ENCODE results near the gene SLC10A7. TPM values are rescaled to one million over a fixed set of nuclear protein-coding genes. Genes with fewer than 3 reads are reported as not detected.

Gene SLC10A7
- total and polyA plus RNA-seq, 12 donors, result 1.3 to 6.6 (median 4.4) TPM

DNA sequence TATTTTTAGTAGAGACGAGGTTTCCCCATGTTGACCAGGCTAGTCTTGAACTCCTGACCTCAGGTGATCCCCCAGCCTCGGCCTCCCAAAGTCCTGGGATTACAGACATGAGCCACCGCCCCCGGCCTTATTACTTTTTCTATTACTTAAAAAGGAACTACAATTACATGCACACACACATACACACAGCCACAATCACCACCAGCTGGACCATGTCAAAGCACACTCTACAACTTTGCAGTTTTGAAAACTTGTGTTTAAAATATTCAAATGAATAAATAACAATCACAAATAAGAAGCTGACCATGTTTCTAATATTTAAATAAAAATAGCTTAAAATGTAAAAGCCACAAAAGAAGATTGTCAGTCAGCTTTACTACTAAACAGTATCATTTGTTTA, 23.4 kb downstream of the SLC10A7 start:
- DNase-seq, result no peak
- 86 to 93% methylated on average over 4 of the region's 4 CpGs for WGBS, 2 donors
- H3K4me3 ChIP-seq, result no peak overlapping the region
- peaks cover 0 to 34% (median 0%) of the 10 kb centered on the region in 9 donors for H3K36me3 ChIP-seq
- no peaks in the 10 kb centered on the region for H3K4me1 ChIP-seq
- H3K27ac ChIP-seq, result no peak overlapping the region
- TF ChIP-seq, protein P1, sequence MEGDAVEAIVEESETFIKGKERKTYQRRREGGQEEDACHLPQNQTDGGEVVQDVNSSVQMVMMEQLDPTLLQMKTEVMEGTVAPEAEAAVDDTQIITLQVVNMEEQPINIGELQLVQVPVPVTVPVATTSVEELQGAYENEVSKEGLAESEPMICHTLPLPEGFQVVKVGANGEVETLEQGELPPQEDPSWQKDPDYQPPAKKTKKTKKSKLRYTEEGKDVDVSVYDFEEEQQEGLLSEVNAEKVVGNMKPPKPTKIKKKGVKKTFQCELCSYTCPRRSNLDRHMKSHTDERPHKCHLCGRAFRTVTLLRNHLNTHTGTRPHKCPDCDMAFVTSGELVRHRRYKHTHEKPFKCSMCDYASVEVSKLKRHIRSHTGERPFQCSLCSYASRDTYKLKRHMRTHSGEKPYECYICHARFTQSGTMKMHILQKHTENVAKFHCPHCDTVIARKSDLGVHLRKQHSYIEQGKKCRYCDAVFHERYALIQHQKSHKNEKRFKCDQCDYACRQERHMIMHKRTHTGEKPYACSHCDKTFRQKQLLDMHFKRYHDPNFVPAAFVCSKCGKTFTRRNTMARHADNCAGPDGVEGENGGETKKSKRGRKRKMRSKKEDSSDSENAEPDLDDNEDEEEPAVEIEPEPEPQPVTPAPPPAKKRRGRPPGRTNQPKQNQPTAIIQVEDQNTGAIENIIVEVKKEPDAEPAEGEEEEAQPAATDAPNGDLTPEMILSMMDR (IDR thresholded peaks at IDR 0.05), result no peak
- no peaks in the 10 kb centered on the region for H3K27me3 ChIP-seq
- ATAC-seq, result no peak
- H3K9me3 ChIP-seq, result no peaks in the 10 kb centered on the region
- intact Hi-C loops (cut with DNase I), result no loop called here

DNA sequence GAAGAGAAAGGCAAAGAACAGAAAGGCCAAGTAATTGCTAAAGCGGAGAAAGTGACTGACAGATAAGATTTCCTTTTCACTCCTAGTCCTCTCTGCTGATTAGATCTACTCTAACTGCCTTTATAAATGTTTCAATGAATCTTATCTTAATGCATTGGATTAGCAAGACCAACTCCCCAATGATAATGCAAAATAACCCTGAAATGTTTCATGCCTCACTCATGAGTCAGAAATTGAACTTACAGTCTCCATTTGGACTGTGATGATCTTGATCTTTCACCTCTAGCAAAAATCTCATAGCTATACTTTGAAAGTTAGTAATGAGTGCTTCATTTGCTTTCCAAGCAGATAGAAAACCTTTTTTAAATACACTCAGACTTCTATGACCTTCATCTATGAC, 26.5 kb downstream of the SLC10A7 start:
- TF ChIP-seq, protein P1 (IDR thresholded peaks at IDR 0.05), result no peak
- Histone ChIP-seq H3K9me3 (no peaks in the 10 kb centered on the region), H3K27me3 (no peaks in the 10 kb centered on the region), H3K27ac (no peak overlapping the region), H3K4me3 (no peak overlapping the region), H3K36me3 (peaks cover 0 to 9% (median 0%) of the 10 kb centered on the region in 9 donors), H3K4me1 (peaks cover 0 to 7% (median 0%) of the 10 kb centered on the region in 9 donors)
- whole genome bisulfite sequencing, 2 donors, result 90 to 97% methylated on average over 1 of the region's 1 CpG
- ATAC-seq (no peak), DNase-seq (no peak)
- intact Hi-C loops (cut with DNase I), result no loop called here

DNA sequence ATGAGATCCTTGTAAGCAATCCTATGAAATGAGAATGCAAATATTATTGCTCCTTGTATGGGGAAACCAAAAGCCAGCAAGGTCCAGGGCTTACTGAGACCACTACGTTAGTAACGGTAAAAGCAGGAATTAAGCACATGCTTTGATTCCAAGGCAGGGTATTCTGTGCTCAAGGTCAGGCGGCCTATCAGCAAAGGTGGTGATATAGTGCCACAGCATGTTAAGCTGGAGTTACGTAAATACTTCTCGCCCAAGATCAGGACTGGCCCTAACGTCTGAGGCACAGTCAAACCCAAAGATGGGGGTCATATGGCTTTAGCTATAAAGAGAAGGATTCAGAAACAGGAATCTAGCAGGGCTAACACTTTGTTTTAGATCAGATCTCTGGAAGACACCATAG, 27.6 kb downstream of the SLC10A7 start:
- TF ChIP-seq, protein P1 (IDR thresholded peaks at IDR 0.05), result no peak
- WGBS, 2 donors, result 89 to 94% methylated on average over 6 of the region's 6 CpGs
- Histone ChIP-seq H3K9me3 (no peaks in the 10 kb centered on the region), H3K4me1 (peaks cover 0 to 7% (median 0%) of the 10 kb centered on the region in 9 donors), H3K27ac (no peak overlapping the region), H3K36me3 (peaks cover 0 to 5% (median 0%) of the 10 kb centered on the region in 9 donors), H3K27me3 (no peaks in the 10 kb centered on the region), H3K4me3 (no peak overlapping the region)
- ATAC-seq (no peak), DNase-seq (no peak)
- intact Hi-C loops (cut with DNase I), result no loop called here

DNA sequence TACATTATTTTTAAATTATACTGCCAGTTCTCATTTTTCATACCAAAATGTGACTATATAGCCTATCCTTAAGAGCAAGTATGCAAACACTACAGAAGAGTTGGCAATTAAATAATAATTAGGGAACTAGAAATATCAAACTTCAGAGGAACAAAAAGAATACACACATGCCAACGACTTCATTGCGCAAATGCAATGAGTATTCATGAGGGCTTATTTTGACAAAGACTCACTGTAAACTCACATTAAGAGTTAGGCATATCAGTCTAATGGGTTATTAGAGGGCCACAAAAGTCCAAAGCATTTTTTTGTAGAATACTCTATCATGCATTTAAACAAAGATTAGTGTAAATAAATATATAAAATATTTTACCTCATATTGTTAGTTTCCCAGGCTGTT, 31.6 kb downstream of the SLC10A7 start:
- H3K9me3 ChIP-seq, result peaks cover 0 to 6% (median 0%) of the 10 kb centered on the region in 11 donors
- H3K27ac ChIP-seq, result no peak overlapping the region
- 92 to 96% methylated on average over 2 of the region's 2 CpGs for WGBS, 2 donors
- ATAC-seq, result no peak
- no peak overlapping the region for H3K4me3 ChIP-seq
- peaks cover 0 to 11% (median 4%) of the 10 kb centered on the region in 9 donors for H3K4me1 ChIP-seq
- intact Hi-C loops (cut with DNase I), result no loop called here
- DNase-seq, result no peak
- TF ChIP-seq, protein P1 (IDR thresholded peaks at IDR 0.05), result no peak
- no peaks in the 10 kb centered on the region for H3K27me3 ChIP-seq
- H3K36me3 ChIP-seq, result peaks cover 0 to 22% (median 0%) of the 10 kb centered on the region in 9 donors
